VCaP (cell line): ENCODE data around the gene TMEM225B.

Source experiments
- H3K27ac ChIP-seq: fragments of 450-650 bp; 2 replicates; pipeline ENCODE4 v1.5.1; 2017
- TF ChIP-seq, protein P1 (sequence below): fragments of 450-650 bp; conservative IDR thresholded peaks from 2 replicates; pipeline ENCODE4 v1.5.1; 2017; ENCODE audit warnings: mild to moderate bottlenecking, moderate library complexity

Gene TMEM225B

DNA sequence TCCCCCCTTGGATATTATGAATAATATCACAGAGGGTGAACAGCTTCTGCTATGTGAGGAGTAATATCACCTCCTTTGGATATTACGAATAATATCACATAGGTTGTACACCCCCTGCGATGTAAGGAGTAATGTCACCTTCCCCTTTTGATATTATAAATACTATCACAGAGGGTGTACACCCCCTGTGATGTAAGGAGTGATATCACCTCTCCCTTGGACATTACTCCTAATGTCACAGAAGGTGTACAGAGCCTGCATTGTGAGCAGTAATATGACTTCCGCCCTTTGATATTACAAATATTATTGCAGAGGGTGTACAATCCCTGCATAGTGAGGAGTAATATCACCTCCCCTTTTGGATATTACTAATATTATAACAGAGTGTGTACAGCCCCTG, 9.2 kb upstream of the TMEM225B start:
- H3K27ac ChIP-seq = no peak overlapping the region
- TF ChIP-seq, protein P1, sequence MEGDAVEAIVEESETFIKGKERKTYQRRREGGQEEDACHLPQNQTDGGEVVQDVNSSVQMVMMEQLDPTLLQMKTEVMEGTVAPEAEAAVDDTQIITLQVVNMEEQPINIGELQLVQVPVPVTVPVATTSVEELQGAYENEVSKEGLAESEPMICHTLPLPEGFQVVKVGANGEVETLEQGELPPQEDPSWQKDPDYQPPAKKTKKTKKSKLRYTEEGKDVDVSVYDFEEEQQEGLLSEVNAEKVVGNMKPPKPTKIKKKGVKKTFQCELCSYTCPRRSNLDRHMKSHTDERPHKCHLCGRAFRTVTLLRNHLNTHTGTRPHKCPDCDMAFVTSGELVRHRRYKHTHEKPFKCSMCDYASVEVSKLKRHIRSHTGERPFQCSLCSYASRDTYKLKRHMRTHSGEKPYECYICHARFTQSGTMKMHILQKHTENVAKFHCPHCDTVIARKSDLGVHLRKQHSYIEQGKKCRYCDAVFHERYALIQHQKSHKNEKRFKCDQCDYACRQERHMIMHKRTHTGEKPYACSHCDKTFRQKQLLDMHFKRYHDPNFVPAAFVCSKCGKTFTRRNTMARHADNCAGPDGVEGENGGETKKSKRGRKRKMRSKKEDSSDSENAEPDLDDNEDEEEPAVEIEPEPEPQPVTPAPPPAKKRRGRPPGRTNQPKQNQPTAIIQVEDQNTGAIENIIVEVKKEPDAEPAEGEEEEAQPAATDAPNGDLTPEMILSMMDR = no peak

DNA sequence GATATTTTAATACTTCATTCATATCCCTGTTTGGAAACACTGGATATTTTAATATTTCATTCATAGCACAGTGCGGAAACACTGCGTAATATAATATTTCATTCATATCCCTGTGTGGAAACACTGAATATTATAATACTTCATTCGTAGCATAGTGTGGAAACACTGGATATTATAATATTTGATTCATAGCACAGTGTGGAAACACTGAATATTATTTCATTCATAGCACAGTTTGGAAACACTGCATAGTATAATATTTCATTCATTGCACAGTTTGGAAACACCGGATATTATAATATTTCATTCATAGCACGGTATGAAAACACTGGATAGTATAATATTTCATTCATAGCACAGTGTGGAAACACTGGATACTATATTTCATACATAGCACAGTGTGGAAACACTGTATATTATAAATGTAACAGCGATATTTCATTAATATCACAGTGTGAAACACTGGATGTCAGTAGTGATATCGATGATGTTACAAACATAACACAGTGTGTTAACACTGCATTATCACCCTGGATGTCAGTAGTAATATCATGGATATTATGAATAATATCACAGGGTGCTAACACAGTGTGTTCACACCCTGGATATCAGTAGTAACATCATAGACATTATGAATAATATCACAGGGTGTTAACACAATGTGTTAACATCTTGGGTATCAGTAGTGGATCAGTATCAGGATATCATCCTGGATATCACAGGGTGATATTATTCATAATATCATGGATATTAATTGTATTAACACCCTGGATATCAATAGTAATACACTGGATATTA, 2.9 kb upstream of the TMEM225B start:
- H3K27ac ChIP-seq = no peak overlapping the region

DNA sequence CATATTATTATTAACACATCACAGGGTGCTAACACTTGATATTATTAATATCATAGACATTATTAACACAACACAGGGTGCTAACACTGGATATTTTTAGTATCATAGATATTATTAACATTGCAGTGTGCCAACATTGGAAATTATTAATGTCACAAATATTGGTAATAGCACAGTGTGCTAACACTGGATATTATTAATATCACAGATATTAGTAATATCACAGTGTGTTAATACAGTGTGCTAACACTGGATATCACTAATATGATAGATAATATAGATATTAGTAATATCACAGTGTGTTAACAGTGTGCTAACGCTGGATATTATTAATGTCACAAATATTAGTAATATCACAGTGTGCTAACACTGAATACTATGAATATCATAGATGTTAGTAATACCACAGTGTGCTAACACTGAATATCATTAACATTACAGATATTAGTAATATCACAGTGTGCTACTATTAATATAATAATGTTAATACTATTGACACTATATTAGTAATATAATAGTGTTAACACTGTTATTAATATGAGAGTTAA, 1.6 kb upstream of the TMEM225B start:
- TF ChIP-seq, protein P1 = no peak

More for the DNA sequence above, 2.9 kb upstream of the TMEM225B start:
- TF ChIP-seq, protein P1 = no peak

DNA sequence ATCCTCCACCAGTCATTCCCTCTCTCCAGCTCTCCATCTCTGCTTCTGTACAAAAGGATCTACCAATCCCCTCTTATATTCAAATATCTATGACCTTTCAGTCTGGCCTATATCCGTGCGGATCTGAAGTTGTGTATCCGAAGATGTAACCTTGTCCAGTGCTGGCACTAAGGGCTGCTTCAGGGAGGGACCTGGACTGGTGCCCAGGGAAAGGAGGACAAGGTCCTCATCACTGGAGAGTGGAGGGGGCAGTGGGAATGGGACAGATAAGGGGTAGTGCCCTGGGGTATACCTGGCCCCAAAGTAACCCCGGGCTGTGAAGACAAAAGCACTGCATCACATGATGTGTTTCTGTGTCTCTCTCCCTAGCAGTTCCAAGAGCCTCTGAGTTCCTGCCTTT, 1.8 kb downstream of the TMEM225B start:
- H3K27ac ChIP-seq = no peak overlapping the region
- TF ChIP-seq, protein P1 = no peak

More for the DNA sequence above, 1.6 kb upstream of the TMEM225B start:
- no peak overlapping the region for H3K27ac ChIP-seq

DNA sequence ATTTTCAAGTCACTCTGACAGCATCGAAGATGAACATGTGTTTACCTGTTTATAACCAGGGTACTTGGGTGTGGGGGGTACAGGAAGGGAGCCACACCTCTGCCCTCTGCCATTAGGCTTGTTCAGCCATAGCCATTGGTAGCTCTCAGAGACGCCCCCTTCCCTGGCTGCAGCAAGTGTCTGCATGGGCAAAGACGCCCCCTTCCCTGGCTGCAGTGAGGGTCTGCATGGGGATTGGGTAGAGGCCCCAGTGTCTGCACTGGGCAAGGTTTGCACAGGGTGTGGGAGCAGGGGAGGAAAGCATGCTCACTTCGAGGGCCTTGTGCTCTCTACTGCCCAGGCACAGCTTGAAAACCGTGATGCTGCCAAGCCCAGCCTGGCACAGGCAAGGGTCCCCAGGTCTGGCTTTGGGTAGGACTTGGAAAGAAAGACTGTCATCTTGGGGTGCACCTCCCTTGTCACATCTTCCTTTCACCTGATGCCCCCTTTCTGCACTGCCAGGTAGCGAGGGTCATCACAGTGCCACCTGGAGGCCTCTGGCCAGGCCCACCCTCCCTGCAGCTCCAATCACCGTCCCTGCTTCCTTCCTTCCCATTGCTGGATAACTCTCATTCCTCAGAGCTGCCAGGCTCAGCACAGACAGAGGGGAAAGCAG, 3.7 kb downstream of the TMEM225B start:
- TF ChIP-seq, protein P1 = no peak
- no peak overlapping the region for H3K27ac ChIP-seq

DNA sequence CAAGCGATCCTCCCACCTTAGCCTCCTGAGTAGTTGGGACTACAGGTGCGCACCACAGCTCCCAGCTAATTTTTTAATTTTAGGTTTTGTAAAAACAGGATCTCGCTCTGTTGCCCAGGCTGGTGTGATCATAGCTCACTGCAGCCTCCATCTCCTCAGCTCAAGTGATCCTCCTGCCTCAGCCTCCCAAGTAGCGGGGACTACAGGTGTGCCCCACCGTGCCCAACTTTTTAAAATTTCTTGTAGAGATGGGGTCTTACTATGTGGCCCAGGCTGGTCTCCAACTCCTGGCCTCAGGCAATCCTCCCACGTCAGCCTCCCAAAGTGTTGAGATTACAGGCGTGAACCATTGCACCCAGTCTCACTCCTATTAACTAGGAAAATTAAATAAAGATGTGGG, 7.5 kb downstream of the TMEM225B start:
- TF ChIP-seq, protein P1 = no peak
- no peak overlapping the region for H3K27ac ChIP-seq

DNA sequence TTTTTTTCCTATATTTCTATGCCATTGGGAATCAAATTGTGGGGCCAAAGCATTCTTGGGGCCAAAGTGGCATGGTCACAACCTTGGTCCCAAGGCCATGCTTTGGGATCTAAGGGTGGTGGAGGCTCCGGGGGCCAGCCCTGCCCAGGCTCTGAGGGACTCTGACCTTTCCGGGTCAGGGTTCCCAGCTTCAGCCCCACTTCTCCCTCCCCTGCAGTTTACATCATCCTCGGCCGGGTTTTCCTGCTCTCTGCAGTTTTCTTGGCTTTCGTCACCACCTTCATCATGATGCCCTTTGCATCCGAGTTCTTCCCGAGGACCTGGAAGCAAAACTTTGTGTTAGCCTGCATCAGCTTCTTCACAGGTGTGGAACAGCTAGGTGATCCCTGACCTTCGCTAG, 8.5 kb downstream of the TMEM225B start:
- TF ChIP-seq, protein P1 = no peak
- no peak overlapping the region for H3K27ac ChIP-seq
